A549 (cell line): ENCODE data around the gene JDP2. TPM values are rescaled to one million over a fixed set of nuclear protein-coding genes. Genes with fewer than 3 reads are reported as not detected.

Experiments used
- ATAC-seq, 2 experiments: fragments of 200-7000 bp in 1 of 2; fragments of >200 bp in 1 of 2; cut with Nextera tagmentation in 1 of 2; cut with Tn5 transposase in 1 of 2; 3 replicates each; pipeline versions ENCODE4 v1.8.0 to v1.9.1; 2018 to 2020; ENCODE audit warnings: mild to moderate bottlenecking in 1 of 2, moderate library complexity in 1 of 2
- CTCF ChIA-PET: fragments of 300-600 bp; sonication (Branson Sonifier 250); formaldehyde crosslinking; extraction: SDS; loops from one replicate; lab custom pipeline; 2021; ENCODE audit warnings: antibody characterized with exemption, inconsistent platforms; lab: Yijun Ruan, JAX
- POLR2A ChIA-PET: fragments of 350-600 bp; formaldehyde crosslinking; extraction: SDS; loops from one replicate; lab custom pipeline; 2021; ENCODE audit warnings: antibody characterized with exemption, inconsistent platforms; lab: Yijun Ruan, JAX
- DNase-seq, 2 experiments: peaks; one replicate each; pipeline versions ENCODE4 v3.0.0 to v3.0.0-alpha.2; 2011 to 2016; ENCODE audit warnings: low read depth in 1 of 2, low spot score in 1 of 2
- FAIRE-seq: peaks from 2 replicates; lab custom pipeline; 2011; peaks lifted over from hg19 to GRCh38; lab: Jason Lieb, UNC
- H3K27ac ChIP-seq, 2 experiments: fragments of >200 bp; sonication (Bioruptor Twin); formaldehyde crosslinking; 3 replicates each; pipeline ENCODE4 v1.5.1; 2016 to 2017
- H3K4me1 ChIP-seq: fragments of >200 bp; sonication (Bioruptor Twin); formaldehyde crosslinking; 3 replicates; pipeline ENCODE4 v1.6.1; 2016
- H3K4me2 ChIP-seq: fragments of >200 bp; sonication (Bioruptor Twin); formaldehyde crosslinking; 3 replicates; pipeline ENCODE4 v1.6.1; 2016
- H3K4me3 ChIP-seq: fragments of >200 bp; sonication (Bioruptor Twin); formaldehyde crosslinking; 3 replicates; pipeline ENCODE4 v1.5.1; 2016
- H3K9me3 ChIP-seq: fragments of >200 bp; sonication (Bioruptor Twin); formaldehyde crosslinking; 3 replicates; pipeline ENCODE4 v1.6.1; 2016
- ATOH8 ChIP-seq: fragments of 250-450 bp; sonication (Bioruptor Pico); IDR thresholded peaks from 2 replicates; pipeline ENCODE4 v1.5.0; 2020; ENCODE audit warnings: low read depth, mild to moderate bottlenecking, moderate library complexity
- CBX2 ChIP-seq: fragments of 200-600 bp; sonication (generic); IDR thresholded peaks from 2 replicates; pipeline ENCODE4 v1.6.1; 2016; ENCODE audit warnings: low read depth, mild to moderate bottlenecking, borderline replicate concordance
- ESRRA ChIP-seq: fragments of 150-350 bp; IDR thresholded peaks from 2 replicates; pipeline ENCODE4 v1.6.1; 2014; ENCODE audit warnings: mild to moderate bottlenecking, low read length, borderline replicate concordance
- FOXS1 ChIP-seq: fragments of 250-450 bp; sonication (Bioruptor Pico); IDR thresholded peaks from 2 replicates; pipeline ENCODE4 v1.5.0; 2020; ENCODE audit warnings: mild to moderate bottlenecking, moderate library complexity
- HDAC2 ChIP-seq: fragments of 200-600 bp; sonication (generic); IDR thresholded peaks from 2 replicates; pipeline ENCODE4 v1.6.1; 2016
- HES2 ChIP-seq: fragments of >200 bp; sonication (Bioruptor Twin); formaldehyde crosslinking; IDR thresholded peaks from 2 replicates; pipeline ENCODE4 v1.6.1; 2016
- HMGXB4 ChIP-seq: fragments of 250-450 bp; sonication (Bioruptor Pico); IDR thresholded peaks from 2 replicates; pipeline ENCODE4 v1.5.0; 2021; ENCODE audit warnings: mild to moderate bottlenecking, moderate library complexity, borderline replicate concordance
- JUNB ChIP-seq: fragments of >200 bp; sonication (Bioruptor Twin); formaldehyde crosslinking; IDR thresholded peaks from 2 replicates; pipeline ENCODE4 v1.6.1; 2016
- MAFK ChIP-seq: fragments of 450-650 bp; IDR thresholded peaks from 2 replicates; pipeline ENCODE4 v1.6.1; 2014; ENCODE audit not compliant: partially characterized antibody
- MYC ChIP-seq: IDR thresholded peaks from 2 replicates; pipeline ENCODE4 v1.6.1; 2012; ENCODE audit warnings: mild to moderate bottlenecking, inconsistent platforms, low read length, improper control_type of control experiment, borderline replicate concordance
- NFE2L2 ChIP-seq: fragments of 150-350 bp; conservative IDR thresholded peaks from 2 replicates; pipeline ENCODE4 v1.6.1; 2014; ENCODE audit warnings: low read length
- NR3C1 ChIP-seq: fragments of >200 bp; sonication (Bioruptor Twin); formaldehyde crosslinking; IDR thresholded peaks from 3 replicates; pipeline ENCODE4 v1.6.1; 2017
- PBX3 ChIP-seq: IDR thresholded peaks from 2 replicates; pipeline ENCODE4 v1.6.1; 2012
- RAD21 ChIP-seq, 2 experiments: fragments of >200 bp in 1 of 2; sonication (Bioruptor Twin) in 1 of 2; formaldehyde crosslinking in 1 of 2; IDR thresholded peaks in 1 of 2; conservative IDR thresholded peaks in 1 of 2; 2 replicates in 1 of 2; 3 replicates in 1 of 2; pipeline ENCODE4 v1.6.1; 2012 to 2018; ENCODE audit warnings: inconsistent platforms in 1 of 2
- RARB ChIP-seq: fragments of 250-450 bp; sonication (Bioruptor Pico); IDR thresholded peaks from 2 replicates; pipeline ENCODE4 v1.8.0; 2021; ENCODE audit warnings: mild to moderate bottlenecking, moderate library complexity
- TFCP2L1 ChIP-seq: fragments of 250-450 bp; sonication (Bioruptor Pico); IDR thresholded peaks from 2 replicates; pipeline ENCODE4 v1.5.0; 2021; ENCODE audit warnings: mild to moderate bottlenecking
- ZNF302 ChIP-seq: fragments of 250-450 bp; sonication (Bioruptor Pico); IDR thresholded peaks from 2 replicates; pipeline ENCODE4 v1.9.0; 2021; ENCODE audit warnings: inconsistent platforms, mild to moderate bottlenecking, moderate library complexity
- WGBS: methylation state at CpG from one replicate; pipeline ENCODE4 v1.1.6; 2017; ENCODE audit errors: missing lambda C conversion rate; 5-methylcytosine and 5-hydroxymethylcytosine counted together
- polyA plus RNA-seq, 4 experiments: library from polyadenylated mRNA; depleted of rRNA in 3 of 4; stranded (reverse); fragments of >200 nt; fragmentation: RNase III in 1 of 4; extraction: RNeasy Plus Mini Kit Qiagen cat#74134 plus additional on column Dnase treatment in 1 of 4; gene quantifications; 2 replicates in 3 of 4; 3 replicates in 1 of 4; pipeline ENCODE4 v1.2.3, GENCODE V29; 2011 to 2017

Gene JDP2
- polyA plus RNA-seq, 2 of the 4 experiments (the other 2 are of a cell fraction) = 22.4 to 31.2 TPM

GRCh38 chr14:75442166-75442565 is 14.3 kb downstream of the JDP2 start:
- ATAC-seq (no peak), DNase-seq (no peak), FAIRE-seq (no peak)
- ChIA-PET POLR2A (interaction anchor here (1.3 kb wide), 1 partner anchor 119 kb away, joined by 4 read pairs; no protein-coding TSS in a partner anchor), CTCF (interaction anchor here (1.3 to 2.5 kb wide), 7 partner anchors 9 to 135 kb away, joined by 3 to 8 read pairs (median 5); no protein-coding TSS in a partner anchor)
- peak overlapping the region in 1 of 2 experiments; percentile 60; a peak in 3 of 6 replicates for H3K27ac ChIP-seq
- TF ChIP-seq HES2 = no peak
- no peak for TF ChIP-seq HMGXB4
- TF ChIP-seq RAD21 (conservative IDR thresholded peaks at IDR 0.05 in 1 of 2, IDR thresholded peaks at IDR 0.05 in 1 of 2) = no peak
- TF ChIP-seq MYC = no peak
- no peak for TF ChIP-seq CBX2
- TF ChIP-seq RARB (CRISPR knock-in tag) = no peak
- TF ChIP-seq ESRRA = no peak
- TF ChIP-seq, all 56 proteins: peak for 0
- H3K9me3 ChIP-seq = no peaks in the 10 kb centered on the region
- 97% methylated on average over 4 of the region's 4 CpGs for WGBS
- H3K4me1 ChIP-seq = peaks cover 14% of the 10 kb centered on the region; the same call in 2 of the 3 replicates
- no peak overlapping the region for H3K4me2 ChIP-seq
- H3K4me3 ChIP-seq = no peak overlapping the region

- Histone ChIP-seq H3K27ac (peak overlapping the region in 1 of 2 experiments; percentile 60; a peak in 4 of 6 replicates), H3K4me1 (peaks cover 18% of the 10 kb centered on the region; the same call in 2 of the 3 replicates), H3K9me3 (no peaks in the 10 kb centered on the region), H3K4me3 (no peak overlapping the region), H3K4me2 (no peak overlapping the region)
- ATAC-seq (no peak), DNase-seq (no peak), FAIRE-seq (no peak)
- ChIA-PET CTCF (interaction anchor here (1.3 to 2.0 kb wide), 5 partner anchors 10 to 135 kb away, joined by 3 to 8 read pairs (median 5); no protein-coding TSS in a partner anchor), POLR2A (interaction anchor here (1.3 kb wide), 1 partner anchor 118 kb away, joined by 4 read pairs; no protein-coding TSS in a partner anchor)
- 83% methylated on average over 8 of the region's 8 CpGs for WGBS
- TF ChIP-seq NFE2L2 (0 out of 2 replicates have a peak, but pooled peaks have one; percentile 29), MAFK (peak; percentile 57), JUNB (no peak), FOXS1 (CRISPR knock-in tag) (no peak), TFCP2L1 (CRISPR knock-in tag) (no peak), ATOH8 (CRISPR knock-in tag) (no peak), PBX3 (no peak)
Observed at GRCh38 chr14:75442642-75443041, 14.8 kb downstream of the JDP2 start.

GRCh38 chr14:75443203-75443969 is 15.6 kb downstream of the JDP2 start:
- no peak for TF ChIP-seq HDAC2
- TF ChIP-seq ZNF302 (CRISPR knock-in tag) = no peak
- no peak for TF ChIP-seq NR3C1
- TF ChIP-seq, all 56 proteins: peak for 0
- peak overlapping the region in 1 of 2 experiments; percentile 60; a peak in 2 of 6 replicates for H3K27ac ChIP-seq
- FAIRE-seq (no peak), DNase-seq (no peak), ATAC-seq (no peak)
- H3K4me2 ChIP-seq = no peak overlapping the region
- ChIA-PET CTCF (interaction anchor here (1.0 to 2.0 kb wide), 9 partner anchors 10 to 211 kb away, joined by 3 to 8 read pairs (median 4); no protein-coding TSS in a partner anchor), POLR2A (interaction anchor here (1.3 kb wide), 1 partner anchor 118 kb away, joined by 4 read pairs; no protein-coding TSS in a partner anchor)
- no peak overlapping the region for H3K4me3 ChIP-seq
- WGBS = 94% methylated on average over 7 of the region's 7 CpGs
- H3K4me1 ChIP-seq = peaks cover 25% of the 10 kb centered on the region
- H3K9me3 ChIP-seq = no peaks in the 10 kb centered on the region
